AML-193 (cell line): ENCODE data around the gene RAB37.

Experiments
- DNase-seq, 2 experiments: peaks; one replicate each; lab custom pipeline; 2025; lab: John Stamatoyannopoulos, UW

RAB37 gene

DNA sequence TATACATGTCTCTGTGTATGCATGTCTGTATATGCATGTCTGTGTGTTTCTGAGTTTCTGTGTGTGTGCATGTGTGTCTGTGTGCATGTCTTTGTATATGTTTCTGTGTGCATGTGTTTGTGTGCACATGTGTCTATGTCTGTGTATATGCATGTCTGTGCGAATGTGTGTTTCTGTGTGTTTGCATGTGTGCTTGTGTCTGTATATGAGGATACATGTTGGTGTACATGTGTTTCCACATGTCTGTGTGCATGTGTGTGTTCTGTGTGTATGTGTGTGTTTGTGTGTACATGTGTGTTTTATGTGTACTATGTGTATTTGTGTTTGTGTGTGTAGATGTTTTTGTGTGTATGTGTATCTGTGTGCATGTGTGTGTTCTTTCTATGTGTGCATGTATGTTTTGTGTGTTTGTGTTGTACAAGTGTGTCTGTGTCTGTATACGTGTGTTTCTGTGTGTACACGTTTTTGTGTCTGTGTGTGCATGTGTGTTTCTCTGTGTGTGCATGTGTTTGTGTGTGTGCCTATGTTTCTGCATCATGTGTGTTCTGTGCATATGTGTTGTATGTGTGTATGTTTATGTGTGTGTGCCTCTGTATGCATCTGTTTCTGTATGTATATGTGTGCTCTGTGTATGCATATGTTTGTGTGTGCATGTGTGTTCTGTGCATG, 8.9 kb upstream of the RAB37 start:
- DNase-seq, result no peak

- no peak for DNase-seq
Measured at GRCh38 chr17:74728702-74729075, 8.4 kb upstream of the RAB37 start.

GRCh38 chr17:74729368-74729767, 7.7 kb upstream of the RAB37 start:
- no peak for DNase-seq

- no peak for DNase-seq
Measured at GRCh38 chr17:74729866-74730265, 7.2 kb upstream of the RAB37 start.

- peak; percentile 74 to 75 for DNase-seq
Measured at GRCh38 chr17:74730491-74731346, 6.3 kb upstream of the RAB37 start.

- no peak for DNase-seq
Measured at GRCh38 chr17:74731347-74731605, 5.8 kb upstream of the RAB37 start.

DNA sequence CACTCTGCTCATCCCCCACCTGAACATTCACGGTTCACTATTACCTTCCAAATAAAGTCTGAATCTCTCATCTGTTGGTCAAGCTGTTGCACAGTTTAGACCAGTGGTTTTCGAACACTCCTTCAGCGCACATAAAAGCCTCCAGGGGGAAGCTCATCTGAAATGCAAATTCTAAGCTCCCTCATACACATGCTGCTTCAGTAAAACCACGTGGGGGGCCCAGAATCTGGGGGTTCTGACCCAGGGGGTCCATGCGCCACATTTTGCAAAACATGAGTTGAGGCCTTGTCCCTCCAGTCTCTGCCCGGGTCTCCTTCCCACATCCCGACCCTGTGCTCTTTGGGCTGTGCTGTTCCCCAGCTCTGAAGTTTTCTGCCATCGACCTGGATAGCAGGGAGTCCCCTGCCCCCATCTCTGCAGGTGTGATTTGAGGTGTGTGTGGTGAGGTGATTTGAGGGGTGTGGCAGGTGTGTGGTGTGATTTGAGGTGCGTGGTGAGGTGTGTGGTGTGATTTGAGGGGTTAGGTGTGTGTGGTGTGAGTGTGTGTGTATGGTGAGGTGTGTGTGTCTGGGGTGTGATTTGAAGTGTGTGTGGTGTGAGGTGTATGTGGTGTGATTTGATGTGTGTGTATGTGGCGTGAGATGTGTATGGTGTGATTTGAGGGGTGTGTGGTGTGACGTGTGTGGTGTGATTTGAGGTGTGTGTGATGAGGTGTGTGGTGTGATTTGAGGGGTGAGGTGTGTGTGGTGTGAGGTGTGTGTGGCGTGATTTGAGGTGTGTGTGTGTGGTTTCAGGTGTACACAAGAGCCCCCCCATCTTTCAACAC, 4.8 kb upstream of the RAB37 start:
- DNase-seq, result no peak

GRCh38 chr17:74733365-74734122, 3.5 kb upstream of the RAB37 start:
- DNase-seq, result no peak

- no peak for DNase-seq
Measured at GRCh38 chr17:74734256-74734655, 2.8 kb upstream of the RAB37 start.

- peak; percentile 67 to 79 for DNase-seq
Measured at GRCh38 chr17:74737299-74738050, 419 bp downstream of the RAB37 start.

- DNase-seq, result peak; percentile 90 to 92
Measured at GRCh38 chr17:74738051-74738996, 1.3 kb downstream of the RAB37 start.

DNA sequence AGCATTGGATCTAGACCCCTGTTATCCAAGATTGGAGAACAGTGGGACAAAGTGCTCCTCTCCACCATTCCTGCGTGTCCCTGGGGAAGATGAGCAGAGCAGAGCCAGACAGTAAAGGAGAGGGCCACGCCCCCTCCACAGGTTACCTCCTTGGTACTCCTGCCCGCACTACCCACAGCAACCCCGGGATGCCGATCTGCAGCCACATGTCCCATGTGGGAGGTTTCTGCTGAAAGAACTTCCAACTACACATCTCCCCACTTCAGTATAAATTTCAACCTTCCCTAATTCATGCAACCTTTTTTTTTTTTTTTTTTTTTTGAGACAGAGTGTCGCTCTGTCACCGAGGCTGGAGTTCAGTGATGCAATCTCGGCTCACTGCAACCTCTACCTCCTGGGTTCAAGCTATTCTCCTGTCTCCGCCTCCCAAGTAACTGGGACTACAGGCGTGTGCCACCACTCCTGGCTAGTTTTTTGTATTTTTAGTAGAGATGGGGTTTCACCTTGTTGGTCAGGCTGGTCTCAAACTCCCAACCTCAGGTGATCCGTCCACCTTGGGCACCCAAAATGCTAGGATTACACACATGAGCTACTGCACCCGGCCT, 2.3 kb downstream of the RAB37 start:
- DNase-seq, result no peak

GRCh38 chr17:74740173-74740572, 3.1 kb downstream of the RAB37 start:
- no peak for DNase-seq

- no peak for DNase-seq
Measured at GRCh38 chr17:74740641-74741387, 3.8 kb downstream of the RAB37 start.

DNA sequence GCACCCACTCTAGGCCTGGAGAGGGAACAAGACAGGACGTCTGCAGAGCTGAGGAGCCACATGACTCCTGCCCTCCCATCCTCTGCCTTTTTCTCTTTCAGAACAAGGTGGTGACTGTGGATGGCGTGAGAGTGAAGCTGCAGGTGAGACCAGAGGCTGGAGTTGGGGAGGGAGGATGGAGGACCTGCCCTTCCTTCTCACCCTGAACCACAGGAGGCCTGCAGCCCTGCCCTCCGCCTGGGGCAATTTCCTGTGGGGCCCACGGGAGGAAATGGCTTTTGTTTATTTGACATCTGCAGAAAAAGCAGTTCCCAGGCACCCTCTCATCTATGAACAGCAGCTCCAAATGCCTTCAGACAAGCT, 5.1 kb downstream of the RAB37 start:
- peak; percentile 93 for DNase-seq

- DNase-seq, result no peak
Measured at GRCh38 chr17:74742978-74743545, 6.0 kb downstream of the RAB37 start.

GRCh38 chr17:74743755-74744154, 6.7 kb downstream of the RAB37 start:
- no peak for DNase-seq

DNA sequence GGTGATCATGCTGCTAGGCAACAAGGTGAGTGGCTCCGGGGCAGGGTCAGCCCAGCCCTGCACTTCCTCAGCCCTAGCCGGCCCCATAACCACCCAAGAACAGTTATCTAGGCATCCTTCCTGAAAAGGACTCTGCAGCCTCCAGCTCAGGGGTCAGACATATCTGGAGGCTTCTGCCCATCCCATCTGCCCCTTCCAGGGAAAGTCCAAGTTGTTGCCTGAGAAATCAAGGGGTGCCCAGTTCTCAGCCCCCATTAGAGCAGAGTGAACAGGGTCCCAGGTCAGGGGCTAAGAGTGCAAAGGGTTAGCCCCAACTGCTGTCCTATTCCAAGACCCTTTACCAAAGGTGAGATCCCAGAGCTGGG, 7.3 kb downstream of the RAB37 start:
- no peak for DNase-seq
